ENCODE data around the gene CREB5. TPM values are rescaled to one million over a fixed set of nuclear protein-coding genes. Genes with fewer than 3 reads are reported as not detected.

CREB5 gene
- total and polyA plus RNA-seq, 2 of the 8 experiments (the other 6 are each of a cell fraction or from before 2014, with no cell fraction given) = 2.4 to 2.7 TPM

DNA sequence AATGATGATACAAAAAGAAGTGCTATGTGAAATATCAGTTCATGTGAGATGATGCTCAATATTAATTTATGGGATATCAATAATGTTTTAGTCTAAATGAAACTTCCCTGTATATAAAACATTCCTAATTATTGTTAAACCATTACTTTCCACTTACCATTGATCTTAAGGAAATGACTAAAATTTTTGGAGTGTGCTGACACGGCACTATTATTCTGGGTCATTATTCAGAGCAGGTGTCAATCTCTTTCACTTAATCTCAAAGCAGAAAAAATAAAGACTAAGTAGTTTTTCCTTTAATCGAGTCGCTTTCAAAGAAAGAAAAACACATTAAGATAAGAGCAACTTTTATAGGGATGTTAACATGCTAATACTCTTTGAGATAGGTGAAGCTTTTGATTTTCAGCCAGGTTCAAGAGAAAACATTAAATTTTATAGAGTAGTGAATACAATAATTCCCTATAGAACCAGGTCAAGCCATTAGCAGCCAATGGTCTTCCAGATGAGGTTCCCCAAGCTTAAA is 11.4 kb upstream of the CREB5 start:
- no peak overlapping the region for H3K27ac ChIP-seq (ENCODE audit: low read depth, low read length)
- H3K4me3 ChIP-seq (ENCODE audit: extremely low read depth in 1 of 4, insufficient read depth in 2 of 4, low read depth in 3 of 4, low read length in 4 of 4) = no peak overlapping the region
- no peak overlapping the region for H2AFZ ChIP-seq (ENCODE audit: low read length)
- H2BK120ac ChIP-seq (replicated peaks; ENCODE audit: low read depth, low read length) = no peak overlapping the region
- 83% methylated on average over 3 of the region's 3 CpGs; no CpG with 5 or more reads in 1 of the 2 experiments for WGBS, 2 experiments (ENCODE audit: extremely low coverage in 1 of 2, insufficient coverage in 1 of 2, insufficient read length in 1 of 2, insufficient replicate concordance in 2 of 2, low coverage in 1 of 2, low lambda C conversion rate in 2 of 2, missing lambda C conversion rate in 1 of 2)
- FAIRE-seq (no peak), DNase-seq (ENCODE audit: low read depth in 1 of 2, low spot score in 2 of 2) (no peak)
- H3K23ac ChIP-seq (ENCODE audit: insufficient read length) = no peak overlapping the region
- H2BK20ac ChIP-seq (ENCODE audit: low read length) = no peak overlapping the region
- H3K79me1 ChIP-seq (ENCODE audit: low read depth, low read length) = no peaks in the 10 kb centered on the region
- no peaks in the 10 kb centered on the region for H3K23me2 ChIP-seq (ENCODE audit: low read depth, low read length)
- H3K18ac ChIP-seq (ENCODE audit: extremely low read depth, low read length) = no peak overlapping the region
- no peaks in the 10 kb centered on the region for H3K27me3 ChIP-seq (replicated peaks in 1 of 4; ENCODE audit: control insufficient read depth in 3 of 4, extremely low read depth in 1 of 4, insufficient read depth in 3 of 4, low read length in 3 of 4)
- no peak overlapping the region for H3K14ac ChIP-seq (ENCODE audit: insufficient read length)
- H3K4me1 ChIP-seq (replicated peaks in 1 of 4; ENCODE audit: control insufficient read depth in 3 of 4, insufficient read depth in 4 of 4, low read length in 3 of 4) = no peaks in the 10 kb centered on the region
- H3K4me2 ChIP-seq (ENCODE audit: insufficient read depth in 1 of 2, low read depth in 2 of 2, low read length in 2 of 2) = no peak overlapping the region
- H2BK5ac ChIP-seq (ENCODE audit: low read depth, low read length) = no peak overlapping the region
- H4K91ac ChIP-seq (replicated peaks; ENCODE audit: insufficient read length, low read length) = no peak overlapping the region
- no peaks in the 10 kb centered on the region for H3K79me2 ChIP-seq (ENCODE audit: control insufficient read depth in 1 of 2, insufficient read depth in 2 of 2, low read length in 2 of 2)
- no peak overlapping the region for H3K56ac ChIP-seq (replicated peaks; ENCODE audit: insufficient read length, low read depth, low read length)
- H4K8ac ChIP-seq (ENCODE audit: extremely low read depth, insufficient read depth, low read length) = no peak overlapping the region
- no peak overlapping the region for H2BK15ac ChIP-seq (ENCODE audit: low read length)
- ChIA-PET POLR2A (ENCODE audit: partially characterized antibody) (no interaction called here), CTCF (ENCODE audit: partially characterized antibody) (interaction anchor here (1.1 kb wide), 1 partner anchor 9 kb away, joined by 3 read pairs; no protein-coding TSS in a partner anchor)
- H3K9ac ChIP-seq (replicated peaks in 1 of 4; ENCODE audit: extremely low read depth in 1 of 4, low read depth in 3 of 4, low read length in 3 of 4) = no peak overlapping the region
- no peaks in the 10 kb centered on the region for H4K20me1 ChIP-seq (replicated peaks in 1 of 2; ENCODE audit: control insufficient read depth in 1 of 2, insufficient read depth in 2 of 2, low read length in 2 of 2)
- no peak overlapping the region for H2AK5ac ChIP-seq (ENCODE audit: low read depth, low read length)
- H3K9me3 ChIP-seq (ENCODE audit: insufficient read depth in 2 of 2, low read depth in 1 of 2, low read length in 1 of 2) = no peaks in the 10 kb centered on the region
- no peak overlapping the region for H4K5ac ChIP-seq (ENCODE audit: insufficient read length, low read depth, low read length)
- no peaks in the 10 kb centered on the region for H3K36me3 ChIP-seq (ENCODE audit: control insufficient read depth in 2 of 4, insufficient read depth in 4 of 4, low read length in 3 of 4)
- no peak overlapping the region for H3K4ac ChIP-seq (replicated peaks; ENCODE audit: insufficient read length, low read depth, low read length)
- H2BK12ac ChIP-seq (ENCODE audit: low read depth, low read length) = no peak overlapping the region
- TF ChIP-seq GTF2F1 (IDR thresholded peaks at IDR 0.05; ENCODE audit: borderline replicate concordance, low read depth, low read length) (no peak), NANOG (IDR thresholded peaks at IDR 0.05; ENCODE audit: insufficient read depth, low read depth, low read length, poor library complexity, severe bottlenecking) (no peak), TAF1 (IDR thresholded peaks at IDR 0.05; ENCODE audit: low read depth, low read length) (no peak), RBBP5 (IDR thresholded peaks at IDR 0.05; ENCODE audit: borderline replicate concordance, low read depth, low read length) (no peak), BCL11A (IDR thresholded peaks at IDR 0.05; ENCODE audit: low read depth in 2 of 2, low read length in 2 of 2) (no peak), TAF7 (optimal IDR thresholded peaks at IDR 0.05; ENCODE audit: borderline replicate concordance, low read depth, low read length) (no peak), HDAC2 (IDR thresholded peaks at IDR 0.05; ENCODE audit: borderline replicate concordance in 1 of 2, low read depth in 2 of 2, low read length in 2 of 2) (no peak), NRF1 (IDR thresholded peaks at IDR 0.05; ENCODE audit: low read depth, low read length) (no peak), SAP30 (IDR thresholded peaks at IDR 0.05; ENCODE audit: insufficient read depth, insufficient replicate concordance, low read length) (no peak)
- TF ChIP-seq, protein P1, sequence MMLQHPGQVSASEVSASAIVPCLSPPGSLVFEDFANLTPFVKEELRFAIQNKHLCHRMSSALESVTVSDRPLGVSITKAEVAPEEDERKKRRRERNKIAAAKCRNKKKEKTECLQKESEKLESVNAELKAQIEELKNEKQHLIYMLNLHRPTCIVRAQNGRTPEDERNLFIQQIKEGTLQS (IDR thresholded peaks at IDR 0.05; ENCODE audit: insufficient read depth, low read depth, low read length) = no peak
- TF ChIP-seq, protein P2, sequence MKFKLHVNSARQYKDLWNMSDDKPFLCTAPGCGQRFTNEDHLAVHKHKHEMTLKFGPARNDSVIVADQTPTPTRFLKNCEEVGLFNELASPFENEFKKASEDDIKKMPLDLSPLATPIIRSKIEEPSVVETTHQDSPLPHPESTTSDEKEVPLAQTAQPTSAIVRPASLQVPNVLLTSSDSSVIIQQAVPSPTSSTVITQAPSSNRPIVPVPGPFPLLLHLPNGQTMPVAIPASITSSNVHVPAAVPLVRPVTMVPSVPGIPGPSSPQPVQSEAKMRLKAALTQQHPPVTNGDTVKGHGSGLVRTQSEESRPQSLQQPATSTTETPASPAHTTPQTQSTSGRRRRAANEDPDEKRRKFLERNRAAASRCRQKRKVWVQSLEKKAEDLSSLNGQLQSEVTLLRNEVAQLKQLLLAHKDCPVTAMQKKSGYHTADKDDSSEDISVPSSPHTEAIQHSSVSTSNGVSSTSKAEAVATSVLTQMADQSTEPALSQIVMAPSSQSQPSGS (IDR thresholded peaks at IDR 0.05; ENCODE audit: low read length) = no peak
